Stimulated activated CD8-positive, alpha-beta memory T cell treated with anti-CD3 and anti-CD28 coated beads, Interleukin-15, amount 100 ng/mL, for 4 hours (primary cell): ENCODE data around the gene ZMYND8.
"Not testable (repeated sequence)": the region's sequence is repeated elsewhere in the genome, so short reads cannot be mapped to it uniquely, and the experiment has no call there.

Experiments
- DNase-seq, 2 donors: peaks; one replicate each; pipeline ENCODE4 v3.0.0-alpha.2; 2020; ENCODE audit warnings: low read depth in 2 of 2

The ZMYND8 gene

GRCh38 chr20:47225458-47225857 is 131.0 kb downstream of the ZMYND8 start:
- no peak for DNase-seq

- no peak for DNase-seq
Observed at GRCh38 chr20:47224857-47225256, 131.6 kb downstream of the ZMYND8 start.

- no peak for DNase-seq
Observed at GRCh38 chr20:47224300-47224791, 132.2 kb downstream of the ZMYND8 start.

- no peak for DNase-seq
Observed at GRCh38 chr20:47223896-47224295, 132.6 kb downstream of the ZMYND8 start.

- no peak for DNase-seq
Observed at GRCh38 chr20:47222468-47223119, 133.9 kb downstream of the ZMYND8 start.

GRCh38 chr20:47221036-47221625 is 135.4 kb downstream of the ZMYND8 start:
- DNase-seq: no peak

- DNase-seq: peak in 1 of 2 donors; percentile 10
Observed at GRCh38 chr20:47220161-47220582, 136.3 kb downstream of the ZMYND8 start.

- no peak for DNase-seq
Observed at GRCh38 chr20:47217482-47218446, 138.7 kb downstream of the ZMYND8 start.

- DNase-seq: no peak
Observed at GRCh38 chr20:47216819-47217410, 139.6 kb downstream of the ZMYND8 start.

- DNase-seq: no peak
Observed at GRCh38 chr20:47215653-47216397, 140.7 kb downstream of the ZMYND8 start.

GRCh38 chr20:47213966-47214365 is 142.5 kb downstream of the ZMYND8 start:
- DNase-seq: no peak

GRCh38 chr20:47212606-47213207 is 143.8 kb downstream of the ZMYND8 start:
- DNase-seq: no peak

- DNase-seq: no peak
Observed at GRCh38 chr20:47211036-47211435, 145.5 kb downstream of the ZMYND8 start.

- DNase-seq: no peak
Observed at GRCh38 chr20:47210470-47210869, 146.0 kb downstream of the ZMYND8 start.

GRCh38 chr20:47209982-47210381 is 146.5 kb downstream of the ZMYND8 start:
- no peak for DNase-seq

GRCh38 chr20:47208534-47209174 is 147.8 kb downstream of the ZMYND8 start:
- DNase-seq: no peak

- DNase-seq: no peak
Observed at GRCh38 chr20:47206962-47207641, 149.4 kb downstream of the ZMYND8 start.

GRCh38 chr20:47206552-47206951 is 149.9 kb downstream of the ZMYND8 start:
- DNase-seq: not testable (repeated sequence)

- DNase-seq: peak in 1 of 2 donors; percentile 16
Observed at GRCh38 chr20:47205577-47206123, 150.8 kb downstream of the ZMYND8 start.

GRCh38 chr20:47204850-47205122 is 151.7 kb downstream of the ZMYND8 start:
- not testable (repeated sequence) for DNase-seq
